B cell (primary cell): ENCODE results near the gene ATP10B. TPM values are rescaled to one million over a fixed set of nuclear protein-coding genes. Genes with fewer than 3 reads are reported as not detected.

Experiments used
- ATAC-seq: fragments of 200-7000 bp; cut with Tn5 transposase; one replicate; pipeline ENCODE4 v1.10.0; 2021; ENCODE audit warnings: low read depth, mild to moderate bottlenecking, moderate number of reproducible peaks, moderate library complexity
- CTCF ChIA-PET: fragments of 350-600 bp; sonication (Branson Sonifier 250); formaldehyde crosslinking; loops from one replicate; lab custom pipeline; 2021; ENCODE audit warnings: antibody characterized with exemption, inconsistent platforms; lab: Charles Lee
- POLR2A ChIA-PET: fragments of 350-600 bp; sonication (Branson Sonifier 250); formaldehyde crosslinking; loops from one replicate; lab custom pipeline; 2021; ENCODE audit warnings: antibody characterized with exemption; lab: Charles Lee
- DNase-seq: peaks from one replicate; pipeline ENCODE4 v3.0.0; 2013
- H2AFZ ChIP-seq: 2 replicates; pipeline ENCODE4 v1.6.1; 2012; ENCODE audit warnings: mild to moderate bottlenecking, low read depth, low read length; ENCODE audit not compliant: insufficient read depth, poor library complexity, severe bottlenecking
- H3K27ac ChIP-seq, 2 donors: 1 replicate in 1 of 2; 2 replicates in 1 of 2; pipeline ENCODE4 v1.5.1; 2012 to 2013; ENCODE audit warnings: low read length in 2 of 2, mild to moderate bottlenecking in 2 of 2, moderate library complexity in 1 of 2
- H3K27me3 ChIP-seq, 4 experiments: fragments of 200-600 bp in 1 of 4; sonication (generic) in 1 of 4; replicated peaks in 1 of 4; 1 replicate in 2 of 4; 2 replicates in 2 of 4; pipeline versions ENCODE4 v1.6.1 to v1.7.0; 2013 to 2016; ENCODE audit warnings: low read length in 3 of 4, mild to moderate bottlenecking in 2 of 4, mixed read lengths in 1 of 4, moderate library complexity in 1 of 4; ENCODE audit not compliant: insufficient read depth in 4 of 4, control insufficient read depth in 3 of 4; ENCODE audit errors: control extremely low read depth in 1 of 4
- H3K36me3 ChIP-seq, 2 experiments: replicated peaks in 1 of 2; 1 replicate in 1 of 2; 2 replicates in 1 of 2; pipeline versions ENCODE4 v1.6.1 to v1.7.1; 2013; ENCODE audit warnings: low read length in 1 of 2; ENCODE audit not compliant: insufficient read depth in 2 of 2, control insufficient read depth in 1 of 2; ENCODE audit errors: control extremely low read depth in 1 of 2, extremely low read depth in 1 of 2
- H3K4me1 ChIP-seq, 2 donors: fragments of 200-600 bp in 1 of 2; sonication (generic) in 1 of 2; 1 replicate in 1 of 2; 2 replicates in 1 of 2; pipeline versions ENCODE4 v1.5.1 to v1.6.1; 2013 to 2017; ENCODE audit warnings: low read length in 2 of 2; ENCODE audit not compliant: control insufficient read depth in 2 of 2, insufficient read depth in 2 of 2
- H3K4me2 ChIP-seq: replicated peaks from 2 replicates; pipeline ENCODE3; 2012; ENCODE audit warnings: mild to moderate bottlenecking, low read depth, low read length; ENCODE audit not compliant: poor library complexity, severe bottlenecking
- H3K4me3 ChIP-seq, 5 experiments: fragments of 200-600 bp in 1 of 5; sonication (generic) in 1 of 5; 1 replicate in 3 of 5; 2 replicates in 2 of 5; pipeline versions ENCODE4 v1.5.1 to v1.7.0; 2011 to 2016; ENCODE audit warnings: low read length in 4 of 5, mild to moderate bottlenecking in 4 of 5, low read depth in 2 of 5, control low read depth in 1 of 5, moderate library complexity in 1 of 5; ENCODE audit not compliant: insufficient read depth in 1 of 5; ENCODE audit errors: control extremely low read depth in 1 of 5, extremely low read depth in 1 of 5
- H3K79me2 ChIP-seq: fragments of 200-600 bp; sonication (generic); one replicate; pipeline ENCODE4 v1.6.0; 2016; ENCODE audit warnings: low read length; ENCODE audit not compliant: control insufficient read depth, insufficient read depth
- H3K9ac ChIP-seq: fragments of 200-600 bp; sonication (generic); 2 replicates; pipeline ENCODE4 v1.6.1; 2017; ENCODE audit warnings: mild to moderate bottlenecking, low read length, moderate library complexity
- H3K9me3 ChIP-seq, 3 donors: one replicate each; pipeline versions ENCODE4 v1.6.1 to v1.7.1; 2013; ENCODE audit warnings: low read length in 2 of 3; ENCODE audit not compliant: control insufficient read depth in 2 of 3, insufficient read depth in 1 of 3; ENCODE audit errors: control extremely low read depth in 1 of 3
- H4K20me1 ChIP-seq: 2 replicates; pipeline ENCODE4 v1.6.0; 2012; ENCODE audit warnings: mild to moderate bottlenecking, low read length; ENCODE audit not compliant: insufficient read depth, control insufficient read depth, poor library complexity, severe bottlenecking
- H3K27ac Mint-ChIP-seq: one replicate; pipeline ENCODE4 v1.8.0; 2021; ENCODE audit warnings: mixed read lengths
- H3K27me3 Mint-ChIP-seq: one replicate; pipeline ENCODE4 v1.8.0; 2021; ENCODE audit warnings: mixed read lengths
- H3K4me1 Mint-ChIP-seq: one replicate; pipeline ENCODE4 v1.8.0; 2021; ENCODE audit warnings: mixed read lengths
- H3K4me3 Mint-ChIP-seq: one replicate; pipeline ENCODE4 v1.8.0; 2021; ENCODE audit warnings: mixed read lengths
- H3K9me3 Mint-ChIP-seq: one replicate; pipeline ENCODE4 v1.8.0; 2022; ENCODE audit warnings: mixed read lengths; ENCODE audit not compliant: insufficient read depth
- EZH2 ChIP-seq: IDR thresholded peaks from 2 replicates; pipeline ENCODE4 v1.6.1; 2012; ENCODE audit warnings: borderline replicate concordance, low read depth, mild to moderate bottlenecking, moderate library complexity, low read length; ENCODE audit not compliant: insufficient read depth, poor library complexity, severe bottlenecking
- WGBS: methylation state at CpG from one replicate; pipeline ENCODE4 v1.1.5; 2013; ENCODE audit warnings: missing lambda C conversion rate; ENCODE audit not compliant: insufficient coverage; 5-methylcytosine and 5-hydroxymethylcytosine counted together
- intact Hi-C: fragments of 100-400 bp; cut with micrococcal nuclease; formaldehyde crosslinking; loops from one replicate; pipeline ENCODE4 v1.10.0; 2022
- polyA plus RNA-seq: library from polyadenylated mRNA; depleted of rRNA; stranded (reverse); fragments of >200 nt; gene quantifications from 2 replicates; pipeline ENCODE4 v1.2.3, GENCODE V29; 2012
- total RNA-seq, 2 donors: library from RNA; stranded (reverse); fragments of 120-200 nt in 1 of 2; gene quantifications; 1 replicate in 1 of 2; 2 replicates in 1 of 2; pipeline versions ENCODE4 v1.2.3 to v1.2.4, GENCODE V29; 2013 to 2022
- TF ChIP-seq, protein P1 (sequence below): fragments of 200-600 bp; IDR thresholded peaks from one replicate; pipeline ENCODE4 v1.8.0; 2022; ENCODE audit warnings: antibody characterized with exemption, mild to moderate bottlenecking

Gene ATP10B
- total and polyA plus RNA-seq, 2 donors (not counting 1 experiment from before 2014, with no cell fraction given) = not detected

DNA sequence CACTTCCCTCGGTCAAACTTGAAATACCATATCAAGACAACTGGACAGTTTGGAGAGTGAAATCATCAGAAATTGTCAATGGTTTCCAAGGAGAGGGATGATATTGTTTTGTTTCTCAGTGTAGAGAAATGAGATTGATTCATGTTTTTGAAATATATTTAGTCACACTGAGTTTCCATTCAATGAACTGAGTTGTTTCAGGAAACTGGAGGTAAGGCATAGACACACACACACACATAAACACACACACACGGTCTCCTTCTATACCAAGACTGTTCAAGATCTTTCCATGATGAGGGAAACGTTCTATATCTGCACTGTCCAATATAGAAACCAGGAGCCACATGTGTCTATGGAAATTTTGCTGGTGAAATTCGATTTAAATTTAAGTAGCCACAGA lies 247.5 kb downstream of the ATP10B start:
- WGBS = no CpG with 5 or more reads among the region's 4 CpGs
- Mint-ChIP-seq H3K4me3 (no peak overlapping the region), H3K9me3 (no peaks in the 10 kb centered on the region), H3K4me1 (no peaks in the 10 kb centered on the region), H3K27ac (no peak overlapping the region), H3K27me3 (no peaks in the 10 kb centered on the region)
- Histone ChIP-seq H3K9ac (no peak overlapping the region), H3K27me3 (no peaks in the 10 kb centered on the region), H4K20me1 (no peaks in the 10 kb centered on the region), H3K9me3 (no peaks in the 10 kb centered on the region), H2AFZ (no peak overlapping the region), H3K79me2 (no peaks in the 10 kb centered on the region), H3K27ac (no peak overlapping the region), H3K4me1 (no peaks in the 10 kb centered on the region), H3K4me3 (no peak overlapping the region), H3K4me2 (no peak overlapping the region), H3K36me3 (no peaks in the 10 kb centered on the region)
- TF ChIP-seq, protein P1, sequence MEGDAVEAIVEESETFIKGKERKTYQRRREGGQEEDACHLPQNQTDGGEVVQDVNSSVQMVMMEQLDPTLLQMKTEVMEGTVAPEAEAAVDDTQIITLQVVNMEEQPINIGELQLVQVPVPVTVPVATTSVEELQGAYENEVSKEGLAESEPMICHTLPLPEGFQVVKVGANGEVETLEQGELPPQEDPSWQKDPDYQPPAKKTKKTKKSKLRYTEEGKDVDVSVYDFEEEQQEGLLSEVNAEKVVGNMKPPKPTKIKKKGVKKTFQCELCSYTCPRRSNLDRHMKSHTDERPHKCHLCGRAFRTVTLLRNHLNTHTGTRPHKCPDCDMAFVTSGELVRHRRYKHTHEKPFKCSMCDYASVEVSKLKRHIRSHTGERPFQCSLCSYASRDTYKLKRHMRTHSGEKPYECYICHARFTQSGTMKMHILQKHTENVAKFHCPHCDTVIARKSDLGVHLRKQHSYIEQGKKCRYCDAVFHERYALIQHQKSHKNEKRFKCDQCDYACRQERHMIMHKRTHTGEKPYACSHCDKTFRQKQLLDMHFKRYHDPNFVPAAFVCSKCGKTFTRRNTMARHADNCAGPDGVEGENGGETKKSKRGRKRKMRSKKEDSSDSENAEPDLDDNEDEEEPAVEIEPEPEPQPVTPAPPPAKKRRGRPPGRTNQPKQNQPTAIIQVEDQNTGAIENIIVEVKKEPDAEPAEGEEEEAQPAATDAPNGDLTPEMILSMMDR = no peak
- TF ChIP-seq EZH2 = no peak
- ATAC-seq (no peak), DNase-seq (no peak)
- intact Hi-C loops = no loop called here
- ChIA-PET POLR2A (no interaction called here), CTCF (no interaction called here)

DNA sequence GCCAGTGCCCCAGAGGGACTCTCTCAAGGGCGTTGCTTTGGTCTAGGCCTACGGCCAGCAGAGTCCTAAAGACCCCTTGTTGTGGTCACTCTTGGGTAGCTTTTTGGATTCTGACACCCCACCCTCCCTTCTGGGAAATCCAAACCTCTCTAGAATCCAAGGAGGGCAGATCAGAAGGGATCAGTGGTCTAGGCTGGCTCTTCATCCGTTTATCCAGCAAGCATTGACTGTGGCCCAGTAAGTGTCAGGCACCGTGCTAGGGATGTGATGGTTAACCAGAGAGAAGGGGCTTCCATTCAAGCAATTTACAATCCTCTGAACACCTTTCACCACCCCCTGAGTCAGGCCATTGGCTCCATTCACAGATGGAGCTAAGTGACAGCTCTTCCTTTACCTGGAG lies 249.3 kb downstream of the ATP10B start:
- TF ChIP-seq, protein P1 = no peak
- TF ChIP-seq EZH2 = no peak
- no peak for ATAC-seq

More for the DNA sequence above, 249.3 kb downstream of the ATP10B start:
- Histone ChIP-seq H3K4me2 (no peak overlapping the region), H4K20me1 (no peaks in the 10 kb centered on the region), H3K36me3 (no peaks in the 10 kb centered on the region), H3K9me3 (no peaks in the 10 kb centered on the region), H3K27ac (no peak overlapping the region), H3K4me3 (no peak overlapping the region), H3K4me1 (no peaks in the 10 kb centered on the region), H3K79me2 (no peaks in the 10 kb centered on the region), H2AFZ (no peak overlapping the region), H3K9ac (no peak overlapping the region), H3K27me3 (no peaks in the 10 kb centered on the region)
- no peaks in the 10 kb centered on the region for H3K9me3 Mint-ChIP-seq
- 82% methylated on average over 2 of the region's 4 CpGs for WGBS
- CTCF ChIA-PET = interaction anchor here (1.4 kb wide), 1 partner anchor 165 kb away, joined by 3 read pairs; no protein-coding TSS in a partner anchor
- H3K4me3 Mint-ChIP-seq = no peak overlapping the region
- H3K27me3 Mint-ChIP-seq = no peaks in the 10 kb centered on the region
- POLR2A ChIA-PET = no interaction called here
- H3K4me1 Mint-ChIP-seq = no peaks in the 10 kb centered on the region
- no peak for DNase-seq
- intact Hi-C loops = no loop called here
- no peak overlapping the region for H3K27ac Mint-ChIP-seq
